Astrocyte of the hippocampus (primary cell): ENCODE data around the gene SP5.
"Not testable (repeated sequence)": the region's sequence is repeated elsewhere in the genome, so short reads cannot be mapped to it uniquely, and the experiment has no call there.

Source experiments
- DNase-seq: peaks from one replicate; pipeline ENCODE4 v3.0.0; 2011; ENCODE audit warnings: low read depth, low spot score

The SP5 gene

GRCh38 chr2:170715062-170715931, at the start of gene SP5:
Gene SP5, plus strand, starts transcription at chr2:170715337. Its CDS starts 176 bp downstream, at chr2:170715513.
- DNase-seq, result peak; percentile 78

- no peak for DNase-seq
Observed at GRCh38 chr2:170665743-170666142, 49.4 kb upstream of the SP5 start.

GRCh38 chr2:170669909-170670308, 45.2 kb upstream of the SP5 start:
- no peak for DNase-seq

GRCh38 chr2:170670651-170671050, 44.5 kb upstream of the SP5 start:
- no peak for DNase-seq

GRCh38 chr2:170671079-170671478, 44.1 kb upstream of the SP5 start:
- no peak for DNase-seq

GRCh38 chr2:170674282-170674681, 40.9 kb upstream of the SP5 start:
- DNase-seq, result not testable (repeated sequence)

GRCh38 chr2:170675701-170676100, 39.4 kb upstream of the SP5 start:
- DNase-seq, result no peak

- no peak for DNase-seq
Observed at GRCh38 chr2:170679607-170680079, 35.5 kb upstream of the SP5 start.

GRCh38 chr2:170680172-170680941, 34.8 kb upstream of the SP5 start:
- no peak for DNase-seq

GRCh38 chr2:170681311-170681710, 33.8 kb upstream of the SP5 start:
- DNase-seq, result no peak

GRCh38 chr2:170685591-170685990, 29.5 kb upstream of the SP5 start:
- DNase-seq, result no peak

GRCh38 chr2:170689481-170689880, 25.7 kb upstream of the SP5 start:
- no peak for DNase-seq

GRCh38 chr2:170690640-170691039, 24.5 kb upstream of the SP5 start:
- DNase-seq, result no peak

GRCh38 chr2:170694316-170694715, 20.8 kb upstream of the SP5 start:
- no peak for DNase-seq

GRCh38 chr2:170695521-170696410, 19.4 kb upstream of the SP5 start:
- DNase-seq, result peak; percentile 5

- DNase-seq, result no peak
Observed at GRCh38 chr2:170696948-170697347, 18.2 kb upstream of the SP5 start.

- no peak for DNase-seq
Observed at GRCh38 chr2:170701011-170701410, 14.1 kb upstream of the SP5 start.

- DNase-seq, result no peak
Observed at GRCh38 chr2:170703776-170704476, 11.2 kb upstream of the SP5 start.

- no peak for DNase-seq
Observed at GRCh38 chr2:170707821-170708795, 7.0 kb upstream of the SP5 start.

- no peak for DNase-seq
Observed at GRCh38 chr2:170710609-170710979, 4.5 kb upstream of the SP5 start.
